Left lung (tissue), 10 donors: ENCODE measurements around the gene AGAP1. TPM values are rescaled to one million over a fixed set of nuclear protein-coding genes. Genes with fewer than 3 reads are reported as not detected.

ENCODE experiments used
- ATAC-seq: fragments of 200-7000 bp; cut with Tn5 transposase; one replicate; pipeline ENCODE4 v1.9.1; 2020; ENCODE audit warnings: moderate library complexity
- DNase-seq, 4 donors: peaks; one replicate each; pipeline ENCODE4 v3.0.0-alpha.2; 2013 to 2020
- H3K27ac ChIP-seq, 2 donors: fragments of 200-600 bp; sonication (generic) in 1 of 2; one replicate each; pipeline versions ENCODE4 v1.5.0 to v1.8.0; 2020 to 2021
- H3K27me3 ChIP-seq, 2 donors: fragments of 200-600 bp; sonication (generic) in 1 of 2; one replicate each; pipeline versions ENCODE4 v1.5.0 to v1.8.0; 2020 to 2021
- H3K36me3 ChIP-seq, 2 donors: fragments of 200-600 bp; sonication (generic) in 1 of 2; one replicate each; pipeline versions ENCODE4 v1.5.0 to v1.8.0; 2020 to 2021
- H3K4me1 ChIP-seq, 2 donors: fragments of 200-600 bp; one replicate each; pipeline ENCODE4 v1.8.0; 2021
- H3K4me3 ChIP-seq, 2 donors: fragments of 200-600 bp; sonication (generic) in 1 of 2; one replicate each; pipeline versions ENCODE4 v1.5.0 to v1.8.0; 2020 to 2021; ENCODE audit warnings: mild to moderate bottlenecking in 1 of 2
- H3K9me3 ChIP-seq, 2 donors: fragments of 200-600 bp; sonication (generic) in 1 of 2; one replicate each; pipeline versions ENCODE4 v1.5.0 to v1.8.0; 2020 to 2021
- CTCF ChIP-seq, 2 donors: fragments of 200-600 bp; sonication (generic) in 1 of 2; IDR thresholded peaks; one replicate each; pipeline versions ENCODE4 v1.5.0 to v1.8.0; 2021; ENCODE audit warnings: antibody characterized with exemption in 2 of 2
- intact Hi-C, 2 donors: fragments of 100-400 bp; cut with DNase I; formaldehyde crosslinking; loops; one replicate each; pipeline versions ENCODE4 v1.11.2 to v1.14.2; 2022
- polyA plus RNA-seq, 6 donors: library from polyadenylated mRNA; unstranded; fragments of 120-200 nt; gene quantifications; one replicate each; pipeline ENCODE4 v1.2.1, GENCODE V29; 2013; ENCODE audit not compliant: insufficient read length in 6 of 6
- total RNA-seq, 2 donors: library from RNA; stranded (reverse); fragmentation: NEBNext Ultra II Directional; extraction: Animal tissue kit (Norgen Biotek cat#: 25700); gene quantifications; one replicate each; pipeline ENCODE4 v1.2.1, GENCODE V29; 2021
- donor health status: DM: no; HTN: yes; CAD: no.
- donor health status: DM: no; HTN: no; CAD: no.

AGAP1 gene
- total and polyA plus RNA-seq, 8 donors = 13.1 to 25.4 (median 22.4) TPM

- no peak for TF ChIP-seq CTCF (IDR thresholded peaks at IDR 0.05)
Measured at GRCh38 chr2:235447210-235447609, 46.6 kb upstream of the AGAP1 start.

GRCh38 chr2:235449568-235449967 is 44.3 kb upstream of the AGAP1 start:
- H3K27me3 ChIP-seq = no peaks in the 10 kb centered on the region
- no peak overlapping the region for H3K4me3 ChIP-seq
- ATAC-seq (peak; percentile 95), DNase-seq (peak in 3 of 4 donors; percentile 4 to 52 (median 39))
- peak overlapping the region in 1 of 2 donors; percentile 13 for H3K27ac ChIP-seq
- intact Hi-C loops = no loop called here
- no peaks in the 10 kb centered on the region for H3K4me1 ChIP-seq
- no peaks in the 10 kb centered on the region for H3K9me3 ChIP-seq
- H3K36me3 ChIP-seq = no peaks in the 10 kb centered on the region
- TF ChIP-seq CTCF (IDR thresholded peaks at IDR 0.05) = no peak

More at GRCh38 chr2:235447210-235447609, 46.6 kb upstream of the AGAP1 start:
- no peaks in the 10 kb centered on the region for H3K27me3 ChIP-seq
- no peak for ATAC-seq
- no peak for DNase-seq
- peaks cover 0 to 4% of the 10 kb centered on the region in 2 donors for H3K9me3 ChIP-seq
- intact Hi-C loops = no loop called here
- H3K4me3 ChIP-seq = no peak overlapping the region
- H3K4me1 ChIP-seq = no peaks in the 10 kb centered on the region
- H3K36me3 ChIP-seq = no peaks in the 10 kb centered on the region
- H3K27ac ChIP-seq = no peak overlapping the region

- no peak overlapping the region for H3K4me3 ChIP-seq
- ATAC-seq (no peak), DNase-seq (no peak)
- TF ChIP-seq CTCF (IDR thresholded peaks at IDR 0.05) = no peak
- no peak overlapping the region for H3K27ac ChIP-seq
- no peaks in the 10 kb centered on the region for H3K36me3 ChIP-seq
- no peaks in the 10 kb centered on the region for H3K27me3 ChIP-seq
- H3K9me3 ChIP-seq = no peaks in the 10 kb centered on the region
- no peaks in the 10 kb centered on the region for H3K4me1 ChIP-seq
- intact Hi-C loops = no loop called here
Measured at GRCh38 chr2:235453605-235454151, 40.2 kb upstream of the AGAP1 start.

DNA sequence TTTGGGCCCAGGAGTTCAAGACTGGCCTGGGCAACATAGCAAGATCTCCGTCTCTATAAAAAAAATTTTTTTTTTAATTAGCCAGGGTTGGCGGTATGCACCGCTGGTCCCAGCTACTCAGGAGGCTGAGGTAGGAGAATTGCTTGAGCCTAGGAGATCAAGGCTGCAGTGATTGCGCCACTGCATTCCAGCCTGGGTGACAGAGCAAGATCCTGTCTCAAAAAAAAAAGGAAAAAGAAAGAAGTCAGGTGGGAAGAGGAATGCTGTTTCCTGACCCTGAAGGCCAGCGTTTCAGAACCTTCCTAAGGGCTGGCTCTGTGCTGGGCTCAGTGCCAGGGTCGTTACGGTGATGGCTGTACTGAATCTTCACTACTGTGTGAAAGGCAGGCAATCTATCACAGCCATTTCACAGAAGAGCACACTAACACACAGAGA is 35.0 kb upstream of the AGAP1 start:
- no peaks in the 10 kb centered on the region for H3K27me3 ChIP-seq
- DNase-seq = peak in 2 of 4 donors; percentile 36 to 45
- H3K36me3 ChIP-seq = no peaks in the 10 kb centered on the region
- intact Hi-C loops = no loop called here
- H3K4me3 ChIP-seq = no peak overlapping the region
- no peak for TF ChIP-seq CTCF (IDR thresholded peaks at IDR 0.05)
- no peaks in the 10 kb centered on the region for H3K9me3 ChIP-seq
- H3K27ac ChIP-seq = no peak overlapping the region
- peak; percentile 87 for ATAC-seq
- H3K4me1 ChIP-seq = no peaks in the 10 kb centered on the region

DNA sequence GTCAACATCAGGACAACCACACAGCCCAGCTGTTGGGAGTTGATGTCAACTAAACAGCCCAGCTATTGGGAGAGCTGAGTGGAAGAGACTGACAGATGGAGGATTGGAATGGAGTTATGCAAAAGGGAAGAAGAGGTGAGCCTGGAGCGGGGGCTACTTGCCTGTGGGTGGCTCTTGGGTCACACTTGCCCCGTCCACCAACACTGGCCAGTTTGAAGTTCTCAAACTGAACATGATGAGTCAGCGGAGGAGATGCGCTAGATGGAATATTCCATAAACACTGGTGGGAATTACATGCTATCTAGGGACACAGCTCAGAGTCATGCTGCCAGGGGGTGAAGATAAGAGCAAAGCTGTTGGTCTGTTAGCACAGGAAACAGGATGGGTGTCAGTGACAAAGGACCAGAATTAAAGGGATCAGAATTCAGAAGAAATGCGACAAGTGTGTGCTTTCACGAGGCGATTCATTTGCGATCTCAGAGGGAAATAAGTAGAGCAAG is 33.2 kb upstream of the AGAP1 start:
- Histone ChIP-seq H3K4me3 (no peak overlapping the region), H3K27ac (no peak overlapping the region), H3K4me1 (no peaks in the 10 kb centered on the region), H3K27me3 (no peaks in the 10 kb centered on the region), H3K36me3 (no peaks in the 10 kb centered on the region), H3K9me3 (no peaks in the 10 kb centered on the region)
- ATAC-seq (no peak), DNase-seq (no peak)
- TF ChIP-seq CTCF (IDR thresholded peaks at IDR 0.05) = no peak
- intact Hi-C loops = no loop called here
